Naive B cell (primary cell): ENCODE results near the gene CELF5. TPM values are rescaled to one million over a fixed set of nuclear protein-coding genes. Genes with fewer than 3 reads are reported as not detected.
"Not testable (repeated sequence)": the region's sequence is repeated elsewhere in the genome, so short reads cannot be mapped to it uniquely, and the experiment has no call there.

Experiments used
- ATAC-seq, 2 donors: fragments of 150-1000 bp; cut with Tn5 transposase; 2 replicates each; pipeline ENCODE4 v1.10.0; 2021; ENCODE audit warnings: low read depth in 2 of 2, mild to moderate bottlenecking in 2 of 2, moderate library complexity in 2 of 2
- DNase-seq: peaks from one replicate; pipeline ENCODE4 v3.0.0; 2022
- H3K27ac Mint-ChIP-seq, 6 donors: one replicate each; pipeline ENCODE4 v1.8.0; 2020 to 2022; ENCODE audit warnings: mild to moderate bottlenecking in 6 of 6, mixed read lengths in 6 of 6, moderate library complexity in 5 of 6, inconsistent platforms in 2 of 6
- H3K27me3 Mint-ChIP-seq, 3 donors: one replicate each; pipeline ENCODE4 v1.8.0; 2021 to 2022; ENCODE audit warnings: mixed read lengths in 3 of 3, mild to moderate bottlenecking in 1 of 3
- H3K36me3 Mint-ChIP-seq, 2 donors: one replicate each; pipeline ENCODE4 v1.8.0; 2020 to 2022; ENCODE audit warnings: mixed read lengths in 2 of 2, inconsistent platforms in 1 of 2, mild to moderate bottlenecking in 1 of 2
- H3K4me1 Mint-ChIP-seq, 3 donors: one replicate each; pipeline ENCODE4 v1.8.0; 2020 to 2022; ENCODE audit warnings: mixed read lengths in 3 of 3, inconsistent platforms in 1 of 3, mild to moderate bottlenecking in 1 of 3, moderate library complexity in 1 of 3
- H3K4me3 Mint-ChIP-seq, 8 donors: one replicate each; pipeline ENCODE4 v1.8.0; 2020 to 2022; ENCODE audit warnings: mild to moderate bottlenecking in 8 of 8, mixed read lengths in 8 of 8, moderate library complexity in 8 of 8, inconsistent platforms in 2 of 8
- H3K9me3 Mint-ChIP-seq, 7 donors: one replicate each; pipeline ENCODE4 v1.8.0; 2020 to 2022; ENCODE audit warnings: mixed read lengths in 7 of 7, mild to moderate bottlenecking in 5 of 7, inconsistent platforms in 2 of 7, moderate library complexity in 1 of 7
- polyA plus RNA-seq, 6 donors: library from polyadenylated mRNA; unstranded; fragments of 300-500 nt; fragmentation: Illumina TruSeq; gene quantifications; one replicate each; pipeline ENCODE4 v1.2.3, GENCODE V29; 2021; ENCODE audit warnings: low read depth in 6 of 6

The CELF5 gene
- polyA plus RNA-seq, 6 donors from 2014 or later, result not detected

GRCh38 chr19:3281026-3281425 is 56.6 kb downstream of the CELF5 start:
- Mint-ChIP-seq H3K9me3 (peaks cover 0 to 6% (median 0%) of the 10 kb centered on the region in 7 donors), H3K4me1 (peaks cover 7 to 15% (median 13%) of the 10 kb centered on the region in 3 donors), H3K36me3 (no peaks in the 10 kb centered on the region), H3K27ac (no peak overlapping the region), H3K27me3 (peaks cover 24 to 56% (median 49%) of the 10 kb centered on the region in 3 donors), H3K4me3 (no peak overlapping the region)
- DNase-seq, result no peak
- no peak for ATAC-seq

- peaks cover 19 to 58% (median 49%) of the 10 kb centered on the region in 3 donors for H3K27me3 Mint-ChIP-seq
- H3K27ac Mint-ChIP-seq, result no peak overlapping the region
- peak overlapping the region in 1 of 8 donors; percentile 9 for H3K4me3 Mint-ChIP-seq
- DNase-seq (no peak), ATAC-seq (no peak)
- H3K9me3 Mint-ChIP-seq, result peaks cover 0 to 6% (median 0%) of the 10 kb centered on the region in 7 donors
- no peaks in the 10 kb centered on the region for H3K36me3 Mint-ChIP-seq
- H3K4me1 Mint-ChIP-seq, result peaks cover 7 to 15% (median 12%) of the 10 kb centered on the region in 3 donors
Observed at GRCh38 chr19:3282155-3282554, 57.7 kb downstream of the CELF5 start.

- DNase-seq, result no peak
- no peak for ATAC-seq
- no peak overlapping the region for H3K27ac Mint-ChIP-seq
- no peak overlapping the region for H3K4me3 Mint-ChIP-seq
- peaks cover 0 to 4% (median 0%) of the 10 kb centered on the region in 7 donors for H3K9me3 Mint-ChIP-seq
- H3K36me3 Mint-ChIP-seq, result no peaks in the 10 kb centered on the region
- H3K27me3 Mint-ChIP-seq, result peaks cover 20 to 58% (median 50%) of the 10 kb centered on the region in 3 donors
- peaks cover 7 to 15% (median 12%) of the 10 kb centered on the region in 3 donors for H3K4me1 Mint-ChIP-seq
Observed at GRCh38 chr19:3282564-3282963, 58.1 kb downstream of the CELF5 start.

GRCh38 chr19:3283246-3283751 is 58.8 kb downstream of the CELF5 start:
- H3K9me3 Mint-ChIP-seq, result peaks cover 0 to 4% (median 0%) of the 10 kb centered on the region in 7 donors
- no peak for DNase-seq
- no peaks in the 10 kb centered on the region for H3K36me3 Mint-ChIP-seq
- ATAC-seq, result no peak
- H3K4me1 Mint-ChIP-seq, result peaks cover 7 to 15% (median 12%) of the 10 kb centered on the region in 3 donors
- H3K27me3 Mint-ChIP-seq, result peaks cover 22 to 60% (median 52%) of the 10 kb centered on the region in 3 donors
- no peak overlapping the region for H3K27ac Mint-ChIP-seq
- H3K4me3 Mint-ChIP-seq, result no peak overlapping the region

- Mint-ChIP-seq H3K4me3 (peak overlapping the region in 5 of 8 donors; percentile 33 to 65 (median 39)), H3K9me3 (peaks cover 0 to 4% (median 0%) of the 10 kb centered on the region in 7 donors), H3K27me3 (peaks cover 20 to 58% (median 44%) of the 10 kb centered on the region in 3 donors), H3K4me1 (peaks cover 7 to 15% (median 12%) of the 10 kb centered on the region in 3 donors), H3K27ac (peak overlapping the region in 1 of 6 donors; percentile 56), H3K36me3 (no peaks in the 10 kb centered on the region)
- DNase-seq (no peak), ATAC-seq (no peak)
Observed at GRCh38 chr19:3283886-3284657, 59.6 kb downstream of the CELF5 start.

- ATAC-seq, result peak; percentile 68 to 76
- H3K27me3 Mint-ChIP-seq, result peaks cover 17 to 56% (median 41%) of the 10 kb centered on the region in 3 donors
- DNase-seq, result peak; percentile 33
- peaks cover 7 to 15% (median 12%) of the 10 kb centered on the region in 3 donors for H3K4me1 Mint-ChIP-seq
- H3K4me3 Mint-ChIP-seq, result peak overlapping the region in 5 of 8 donors; percentile 33 to 59 (median 39)
- peaks cover 0 to 4% (median 0%) of the 10 kb centered on the region in 7 donors for H3K9me3 Mint-ChIP-seq
- peak overlapping the region in 3 of 6 donors; percentile 30 to 87 (median 54) for H3K27ac Mint-ChIP-seq
- H3K36me3 Mint-ChIP-seq, result no peaks in the 10 kb centered on the region
Observed at GRCh38 chr19:3284759-3285646, 60.5 kb downstream of the CELF5 start.

GRCh38 chr19:3285647-3286176 is 61.3 kb downstream of the CELF5 start:
- no peak overlapping the region for H3K27ac Mint-ChIP-seq
- H3K4me3 Mint-ChIP-seq, result peak overlapping the region in 2 of 8 donors; percentile 9 to 48
- peaks cover 0 to 4% (median 0%) of the 10 kb centered on the region in 7 donors for H3K9me3 Mint-ChIP-seq
- H3K36me3 Mint-ChIP-seq, result no peaks in the 10 kb centered on the region
- peak; percentile 20 to 35 for ATAC-seq
- peaks cover 17 to 59% (median 41%) of the 10 kb centered on the region in 3 donors for H3K27me3 Mint-ChIP-seq
- DNase-seq, result no peak
- H3K4me1 Mint-ChIP-seq, result peaks cover 7 to 15% (median 12%) of the 10 kb centered on the region in 3 donors

- H3K27me3 Mint-ChIP-seq, result peaks cover 9 to 57% (median 29%) of the 10 kb centered on the region in 3 donors
Observed at GRCh38 chr19:3287814-3288213, 63.4 kb downstream of the CELF5 start.

GRCh38 chr19:3288437-3288836 is 64.0 kb downstream of the CELF5 start:
- ATAC-seq, result not testable (repeated sequence)
- H3K4me1 Mint-ChIP-seq, result peaks cover 7 to 12% (median 12%) of the 10 kb centered on the region in 3 donors

More at GRCh38 chr19:3287814-3288213, 63.4 kb downstream of the CELF5 start:
- DNase-seq (no peak), ATAC-seq (no peak)
- Mint-ChIP-seq H3K4me1 (peaks cover 7 to 12% (median 12%) of the 10 kb centered on the region in 3 donors), H3K36me3 (no peaks in the 10 kb centered on the region), H3K4me3 (no peak overlapping the region), H3K9me3 (peaks cover 0 to 4% (median 0%) of the 10 kb centered on the region in 7 donors), H3K27ac (no peak overlapping the region)

GRCh38 chr19:3289971-3290569 is 65.6 kb downstream of the CELF5 start:
- no peaks in the 10 kb centered on the region for H3K36me3 Mint-ChIP-seq
- peaks cover 0 to 3% (median 0%) of the 10 kb centered on the region in 7 donors for H3K9me3 Mint-ChIP-seq
- DNase-seq (no peak), ATAC-seq (no peak)
- H3K4me1 Mint-ChIP-seq, result peaks cover 0 to 7% (median 4%) of the 10 kb centered on the region in 3 donors
- peaks cover 9 to 57% (median 26%) of the 10 kb centered on the region in 3 donors for H3K27me3 Mint-ChIP-seq
- H3K27ac Mint-ChIP-seq, result peak overlapping the region in 1 of 6 donors; percentile 47
- H3K4me3 Mint-ChIP-seq, result no peak overlapping the region

More at GRCh38 chr19:3288437-3288836, 64.0 kb downstream of the CELF5 start:
- H3K9me3 Mint-ChIP-seq, H3K36me3 Mint-ChIP-seq, DNase-seq, H3K27ac Mint-ChIP-seq: not testable (repeated sequence)
- H3K27me3 Mint-ChIP-seq, result peaks cover 9 to 61% (median 30%) of the 10 kb centered on the region in 3 donors
- peak overlapping the region in 4 of 8 donors; percentile 16 to 60 (median 30) for H3K4me3 Mint-ChIP-seq

- DNase-seq, H3K4me3 Mint-ChIP-seq, H3K4me1 Mint-ChIP-seq, H3K9me3 Mint-ChIP-seq, H3K36me3 Mint-ChIP-seq, ATAC-seq: not testable (repeated sequence)
- peaks cover 9 to 55% (median 25%) of the 10 kb centered on the region in 3 donors for H3K27me3 Mint-ChIP-seq
- peak overlapping the region in 1 of 6 donors; percentile 42 for H3K27ac Mint-ChIP-seq
Observed at GRCh38 chr19:3290858-3291257, 66.4 kb downstream of the CELF5 start.

GRCh38 chr19:3291644-3292043 is 67.2 kb downstream of the CELF5 start:
- no peaks in the 10 kb centered on the region for H3K4me1 Mint-ChIP-seq
- ATAC-seq (no peak), DNase-seq (no peak)
- peak overlapping the region in 1 of 6 donors; percentile 47 for H3K27ac Mint-ChIP-seq
- H3K36me3 Mint-ChIP-seq, result no peaks in the 10 kb centered on the region
- no peak overlapping the region for H3K4me3 Mint-ChIP-seq
- H3K27me3 Mint-ChIP-seq, result peaks cover 11 to 53% (median 25%) of the 10 kb centered on the region in 3 donors
- no peaks in the 10 kb centered on the region for H3K9me3 Mint-ChIP-seq
